Measurements from ENCODE around the gene KDM6B.

Gene KDM6B

DNA sequence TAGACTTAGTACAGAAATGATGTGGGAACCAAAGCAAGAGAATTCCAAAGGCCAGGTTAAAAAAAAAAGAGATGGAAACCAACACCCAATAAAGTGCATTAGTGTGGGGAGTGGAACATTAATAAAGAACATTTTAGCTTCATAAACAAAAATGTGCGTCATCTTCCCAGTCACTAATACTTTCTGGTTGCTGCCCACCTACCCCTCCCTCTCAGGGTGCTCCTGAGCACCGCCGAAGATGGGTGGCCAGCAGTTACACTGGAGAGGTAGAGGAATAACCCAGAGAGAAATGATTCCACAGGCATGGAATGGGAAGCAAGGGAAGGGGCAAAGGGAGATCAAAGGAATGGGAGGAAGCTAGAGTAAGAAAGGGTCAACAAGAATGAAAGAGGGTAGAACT lies 48.6 kb downstream of the KDM6B start:
- no peak for DNase-seq

All from fibroblast of skin of scalp (primary cell).